NCI-H345 treated with DMSO at 0.1 percent for 48 hours (cell line): ENCODE measurements around the gene DOK6.
A peak's percentile ranks its signal among the peaks of the same experiment; 100 is the strongest.

Experiments used
- DNase-seq: peaks from one replicate; lab custom pipeline; 2025; ENCODE audit not compliant: unreplicated experiment; lab: John Stamatoyannopoulos, UW

The DOK6 gene

DNA sequence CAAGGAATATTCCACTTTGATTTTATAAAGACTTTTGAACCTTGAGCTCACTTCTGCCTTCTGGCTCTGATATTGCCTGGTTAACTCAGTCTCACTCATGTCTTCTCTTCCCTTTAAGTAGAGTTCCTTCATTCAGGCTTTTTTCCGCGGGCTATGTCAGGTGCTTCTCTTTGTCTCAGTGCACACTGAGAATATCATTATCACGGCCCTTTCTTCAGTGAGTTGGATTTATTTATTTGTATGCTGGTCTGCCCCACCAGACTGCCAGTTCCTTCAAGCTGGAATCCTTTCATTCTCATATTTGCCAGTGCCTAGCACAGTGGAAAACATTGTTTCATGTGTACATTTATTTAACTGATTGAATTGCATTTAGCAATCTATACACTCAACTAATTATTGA, 136.5 kb downstream of the DOK6 start:
- no peak for DNase-seq

DNA sequence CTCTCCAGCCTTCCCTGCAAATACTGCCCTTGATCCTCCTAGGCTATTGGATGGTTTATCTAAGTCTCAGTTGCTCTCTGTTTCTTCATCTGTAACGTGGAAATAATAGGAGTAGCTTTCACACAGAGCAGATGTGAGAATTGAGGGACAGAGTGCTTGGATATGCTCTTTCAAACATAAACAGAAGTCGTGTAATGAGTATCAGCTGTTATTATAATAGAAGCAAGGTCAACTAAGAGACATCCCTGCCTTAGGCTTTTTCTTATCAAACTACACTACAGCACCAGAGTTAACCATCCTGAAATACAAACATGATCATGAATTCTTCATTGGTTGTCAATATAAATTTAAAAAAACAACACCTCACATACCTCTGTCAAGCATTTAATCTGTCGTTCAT, 138.2 kb downstream of the DOK6 start:
- DNase-seq: no peak

DNA sequence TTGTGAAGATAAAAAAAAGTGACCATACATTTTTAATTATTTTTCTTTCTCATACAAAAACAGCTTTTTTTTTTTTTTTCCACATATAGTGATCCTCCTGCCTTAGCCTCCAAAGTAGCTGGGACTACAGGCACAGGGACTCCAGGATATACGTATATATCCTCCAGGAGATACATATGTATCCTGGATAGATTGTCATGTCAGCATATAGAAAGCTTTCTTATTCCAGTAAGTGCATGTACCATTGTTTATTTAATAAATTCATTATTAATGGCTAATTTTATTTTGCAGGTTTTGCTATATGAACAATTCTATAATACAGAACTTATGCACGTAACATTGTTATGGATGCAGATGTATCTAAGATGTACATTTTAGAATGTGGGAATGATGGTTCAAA, 138.7 kb downstream of the DOK6 start:
- no peak for DNase-seq

DNA sequence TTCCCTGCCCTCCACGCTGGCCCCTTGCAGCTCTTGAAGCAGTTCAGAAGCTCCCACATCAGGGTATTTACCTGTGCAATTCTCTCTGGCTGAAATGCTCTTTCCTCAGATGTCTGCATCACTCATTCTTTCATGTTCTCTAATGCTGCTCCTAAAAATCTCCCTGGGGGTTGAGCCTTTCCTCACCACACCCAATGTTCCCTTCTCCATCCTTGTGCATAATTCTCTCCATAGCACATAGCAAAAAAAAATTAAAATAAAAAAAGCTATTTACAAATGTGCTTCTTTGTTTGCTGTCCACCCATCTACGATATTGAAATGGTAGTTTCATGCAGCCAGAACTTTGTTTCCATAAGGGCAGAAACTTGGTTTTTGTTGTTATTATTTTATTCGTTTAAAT, 155.5 kb downstream of the DOK6 start:
- DNase-seq: no peak

DNA sequence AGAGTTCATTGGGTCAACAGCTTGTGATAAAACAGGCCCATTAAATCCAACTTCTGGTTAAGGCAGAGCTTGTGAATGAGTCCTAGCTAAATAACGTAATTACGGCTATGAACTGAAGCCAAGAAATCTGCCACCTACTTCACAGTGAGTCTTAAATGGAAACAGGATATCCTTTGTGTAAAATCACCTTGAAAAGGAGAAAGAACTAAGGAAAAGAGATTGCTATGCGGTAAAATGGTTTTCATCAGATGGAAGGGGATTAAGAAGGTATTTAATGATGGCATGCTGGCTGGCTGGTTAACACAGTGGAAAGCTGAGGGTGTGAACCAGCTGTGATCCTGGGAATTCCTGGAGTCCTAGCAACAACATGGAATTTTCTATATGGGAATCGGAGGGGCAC, 156.6 kb downstream of the DOK6 start:
- no peak for DNase-seq

DNA sequence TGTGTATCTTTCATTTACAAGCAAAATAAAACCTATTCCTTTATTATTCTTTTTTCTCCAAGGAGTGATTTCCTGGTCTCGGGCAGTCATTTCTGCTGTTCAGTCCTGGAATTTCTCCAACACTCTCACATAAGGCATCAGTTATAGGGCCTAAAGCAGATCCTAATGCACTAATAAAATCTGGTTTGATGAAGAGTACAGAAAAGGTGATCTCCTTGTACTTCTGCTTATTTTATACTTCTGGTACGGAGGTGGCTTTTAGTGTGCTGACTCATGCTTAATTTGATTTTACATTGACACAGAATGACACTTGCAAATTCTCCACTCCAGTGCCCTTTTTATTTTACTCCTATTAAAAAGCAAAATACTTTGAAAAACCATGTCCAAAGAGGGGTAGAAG, 157.4 kb downstream of the DOK6 start:
- DNase-seq: no peak

DNA sequence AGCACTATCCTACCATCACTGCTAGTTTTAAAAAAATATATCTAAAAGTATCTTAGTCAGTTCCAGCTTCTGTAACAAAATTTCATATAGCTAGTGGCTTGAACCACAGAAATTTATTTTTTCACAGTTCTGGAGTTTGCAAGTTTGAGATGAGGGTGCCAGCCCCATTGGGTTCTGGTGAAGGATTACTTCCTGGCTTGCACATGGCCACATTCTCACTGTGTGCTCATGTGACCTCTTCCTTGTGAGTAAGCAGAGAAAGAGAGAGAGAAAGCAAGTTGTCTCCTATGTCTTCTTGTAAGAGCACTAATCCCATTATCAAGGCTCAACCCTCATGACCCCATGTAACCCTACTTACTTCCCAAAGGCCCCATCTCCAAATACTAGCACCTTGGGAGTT, 158.9 kb downstream of the DOK6 start:
- DNase-seq: no peak

DNA sequence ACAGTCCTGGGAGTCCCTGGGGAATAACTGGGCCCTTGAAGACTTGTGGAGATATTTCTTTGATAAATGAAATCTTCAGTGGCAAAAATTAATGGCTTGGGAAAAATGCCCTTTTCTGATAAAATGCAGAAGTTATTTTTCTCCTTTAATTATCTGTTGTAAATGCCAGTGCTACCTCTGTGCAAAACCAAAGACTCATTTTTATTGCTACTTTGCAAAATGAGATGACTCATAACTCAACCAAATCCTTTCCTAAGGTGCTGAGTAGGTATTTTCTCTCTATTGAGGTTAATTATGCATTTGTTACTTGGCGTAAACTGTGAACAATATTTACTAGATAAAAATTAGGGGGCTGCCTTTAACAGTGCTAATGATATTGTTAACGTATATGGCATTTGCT, 163.9 kb downstream of the DOK6 start:
- DNase-seq: no peak

DNA sequence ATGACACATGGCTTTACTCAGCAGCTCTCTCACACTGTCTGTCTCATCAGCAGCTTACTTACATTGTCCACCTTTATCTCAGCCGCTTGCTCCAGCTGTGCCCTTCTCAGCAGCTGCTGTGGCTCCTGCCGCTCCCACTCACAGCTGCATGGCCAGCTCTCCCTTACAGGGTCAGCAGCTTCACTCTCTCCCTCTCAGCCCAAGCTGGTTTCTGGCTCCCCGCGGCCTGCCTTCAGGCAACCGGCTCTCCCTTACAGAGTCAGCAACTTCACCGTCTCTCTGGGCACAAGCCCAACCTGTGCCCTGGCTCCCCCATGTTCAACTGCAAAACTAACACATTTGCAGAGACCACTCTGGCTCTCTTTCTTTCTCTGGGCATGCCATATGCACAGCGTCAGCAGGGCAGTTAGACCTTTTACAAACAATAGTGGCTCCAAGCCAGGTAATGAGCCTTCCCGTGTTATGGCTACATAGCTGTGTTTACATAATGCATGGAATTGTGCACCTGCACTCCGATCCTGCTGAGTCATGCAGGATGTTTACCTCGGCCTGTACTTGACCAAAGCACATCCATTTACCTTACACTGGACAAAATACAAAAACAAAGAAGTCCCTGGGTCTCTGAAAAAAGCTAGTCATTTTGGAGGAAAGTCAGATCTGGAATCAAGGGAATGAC, 167.3 kb downstream of the DOK6 start:
- DNase-seq: no peak

DNA sequence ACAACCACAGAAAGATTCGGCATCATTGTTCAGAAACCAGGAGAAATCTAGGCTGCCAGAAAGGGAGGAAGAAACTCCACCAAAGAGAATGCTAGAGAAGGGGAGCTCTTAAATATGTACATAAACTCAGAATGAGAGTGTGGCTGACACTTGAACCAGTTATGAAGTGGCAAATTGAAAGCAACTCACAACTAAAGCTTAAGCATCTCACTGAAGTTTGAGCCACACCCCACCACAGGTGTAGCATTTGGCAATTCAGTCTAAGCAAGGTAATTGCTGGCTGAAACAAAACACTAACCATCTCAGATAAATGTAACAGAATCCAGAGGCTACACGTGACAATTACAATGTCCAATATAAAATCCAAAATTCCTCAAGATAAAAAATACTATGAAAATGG, 168.4 kb downstream of the DOK6 start:
- DNase-seq: no peak

DNA sequence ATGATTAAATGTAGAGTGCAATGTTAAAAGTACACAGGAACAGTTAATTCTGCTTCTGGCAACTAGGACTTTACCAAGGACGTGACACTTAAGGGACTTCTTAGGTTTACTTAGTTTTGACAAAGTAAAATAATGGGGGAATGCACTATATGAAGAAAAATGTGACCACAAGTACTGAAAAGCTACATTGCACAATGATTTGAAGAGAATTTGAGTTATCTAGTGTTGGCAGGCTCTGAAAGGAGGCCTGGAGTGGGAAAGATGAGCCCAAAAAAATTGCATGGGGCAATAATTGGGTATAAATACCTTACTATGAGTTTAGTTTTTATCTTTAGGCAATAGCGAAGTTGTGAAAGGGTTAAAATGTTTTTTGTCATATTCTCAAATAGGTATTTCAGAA, 173.7 kb downstream of the DOK6 start:
- no peak for DNase-seq

DNA sequence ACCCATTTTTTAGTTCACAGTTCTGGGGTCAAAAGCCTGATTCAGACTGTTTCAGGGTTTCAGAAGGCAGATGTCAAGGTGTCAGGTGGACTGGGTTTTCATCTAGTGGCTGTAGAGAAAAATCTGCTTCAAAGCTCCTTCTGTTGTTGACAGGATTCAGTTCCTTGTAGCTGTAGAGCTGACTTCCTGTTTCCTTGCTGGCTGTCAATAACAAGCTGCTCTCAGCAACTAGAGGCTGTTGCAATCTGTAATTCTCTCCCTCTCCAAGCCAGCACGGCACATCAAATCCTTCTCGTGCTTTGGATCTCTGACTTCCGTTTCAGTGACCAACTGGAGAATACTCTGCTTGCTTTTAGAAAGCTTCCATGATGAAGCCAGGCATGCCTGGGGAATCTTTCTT, 179.4 kb downstream of the DOK6 start:
- DNase-seq: no peak

DNA sequence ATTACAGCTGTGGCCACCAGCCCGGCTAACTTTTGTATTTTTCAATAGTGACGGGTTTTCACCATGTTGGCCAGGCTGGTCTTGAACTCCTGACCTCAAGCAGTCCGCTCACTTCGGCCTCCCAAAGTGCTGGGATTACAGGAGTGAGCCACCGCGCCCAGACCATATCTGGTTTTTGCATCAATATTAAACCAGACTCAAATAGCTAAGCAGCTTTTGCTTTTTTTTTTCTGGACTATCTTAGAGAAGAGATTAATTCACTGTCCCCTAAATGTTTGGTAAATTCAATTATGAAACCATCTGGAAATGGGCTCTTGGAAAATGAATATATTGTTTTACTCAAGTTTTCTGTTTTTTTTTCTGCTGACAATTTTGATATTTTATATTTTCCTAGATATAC, 183.7 kb downstream of the DOK6 start:
- no peak for DNase-seq

DNA sequence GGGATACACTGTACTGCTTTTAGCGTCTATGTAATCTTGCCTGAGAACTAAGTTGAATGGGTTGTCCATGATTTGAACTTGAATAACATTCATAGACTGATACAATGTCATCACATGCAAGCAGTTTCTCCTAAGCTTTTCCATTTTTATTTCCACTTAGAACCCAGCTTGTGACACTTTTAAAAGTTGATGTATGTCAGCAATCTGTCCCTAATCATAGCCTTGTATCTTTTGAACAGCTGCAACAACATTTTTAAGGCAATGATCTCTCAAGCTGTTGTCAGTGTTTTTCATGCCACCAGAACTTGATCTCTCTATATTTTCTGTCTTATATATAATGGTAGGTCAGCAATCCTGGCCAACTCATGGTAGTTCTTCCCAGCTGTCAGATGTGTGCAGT, 185.0 kb downstream of the DOK6 start:
- DNase-seq: no peak

DNA sequence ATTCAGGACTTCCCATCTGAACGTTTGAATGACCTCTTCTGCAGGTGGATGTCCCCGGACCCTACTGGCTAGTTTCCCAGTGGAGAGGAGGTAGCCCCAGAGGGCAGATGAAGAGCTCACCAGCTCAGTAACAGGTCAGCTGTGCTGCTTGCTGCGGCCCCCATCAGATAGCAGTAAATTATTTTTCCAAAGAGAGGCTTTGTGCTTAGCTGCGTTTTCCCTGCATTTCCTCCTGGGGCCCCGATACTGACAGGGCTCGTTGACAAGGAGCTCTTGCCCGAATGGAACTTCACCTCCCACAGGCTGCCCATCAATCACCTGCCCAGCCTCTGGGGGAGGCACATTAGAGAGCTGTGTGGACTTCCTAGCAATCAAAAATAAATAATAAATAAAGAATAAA, 185.8 kb downstream of the DOK6 start:
- DNase-seq: no peak

DNA sequence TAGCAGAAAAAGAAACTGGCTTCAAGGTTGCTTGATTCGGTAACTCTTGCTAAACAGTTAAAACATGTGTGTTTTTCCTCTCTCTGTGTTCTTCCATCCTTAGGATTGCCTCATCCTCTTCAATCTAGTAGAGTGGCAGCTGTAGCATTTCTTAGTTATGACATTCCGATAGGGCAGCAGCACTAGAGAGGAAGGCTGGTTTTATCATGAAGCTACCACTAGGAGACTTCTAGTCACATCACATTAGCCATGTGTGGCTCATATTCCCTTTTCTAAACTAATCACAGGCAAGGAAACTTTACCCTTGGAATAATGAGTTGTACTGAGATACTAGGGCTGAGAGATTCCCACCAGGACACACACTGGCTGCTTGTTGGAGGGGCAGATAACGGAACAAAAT, 187.6 kb downstream of the DOK6 start:
- DNase-seq: no peak

DNA sequence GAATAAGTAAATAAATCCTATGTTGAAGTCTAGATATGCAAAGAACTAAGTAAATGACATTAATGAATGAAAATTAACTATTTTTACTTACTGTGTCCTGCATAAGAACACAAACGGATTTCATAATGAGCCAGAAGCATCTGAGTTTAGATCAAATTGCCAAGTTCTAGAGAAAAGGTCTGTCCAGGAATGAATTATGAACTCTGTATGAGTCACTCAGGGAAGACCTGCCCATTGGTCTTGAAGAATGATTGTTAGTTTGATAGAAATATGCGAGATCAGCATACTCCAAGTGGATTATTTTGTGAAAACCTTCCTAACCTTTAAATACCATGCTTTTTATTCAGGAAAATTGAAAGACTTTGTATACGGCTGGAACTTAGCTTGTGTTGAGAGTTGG, 189.5 kb downstream of the DOK6 start:
- no peak for DNase-seq

DNA sequence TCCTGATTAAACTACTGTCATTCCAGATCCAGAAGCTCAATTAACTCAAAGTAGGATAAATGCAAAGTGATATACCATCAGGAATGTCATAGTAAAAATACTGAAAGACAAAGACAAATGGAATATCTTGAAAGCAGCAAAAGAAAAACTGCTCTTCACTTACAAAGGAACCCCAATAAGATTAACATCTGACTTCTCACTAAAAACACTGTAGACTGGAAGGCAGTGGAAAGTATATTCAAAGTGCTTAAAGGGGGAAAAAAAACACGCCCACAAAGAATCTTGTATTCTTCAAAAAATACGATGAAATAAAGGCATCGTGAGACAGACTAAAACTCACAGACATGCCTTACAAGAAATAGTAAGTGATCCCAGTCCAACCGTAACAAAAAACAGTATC, 195.7 kb downstream of the DOK6 start:
- DNase-seq: no peak

DNA sequence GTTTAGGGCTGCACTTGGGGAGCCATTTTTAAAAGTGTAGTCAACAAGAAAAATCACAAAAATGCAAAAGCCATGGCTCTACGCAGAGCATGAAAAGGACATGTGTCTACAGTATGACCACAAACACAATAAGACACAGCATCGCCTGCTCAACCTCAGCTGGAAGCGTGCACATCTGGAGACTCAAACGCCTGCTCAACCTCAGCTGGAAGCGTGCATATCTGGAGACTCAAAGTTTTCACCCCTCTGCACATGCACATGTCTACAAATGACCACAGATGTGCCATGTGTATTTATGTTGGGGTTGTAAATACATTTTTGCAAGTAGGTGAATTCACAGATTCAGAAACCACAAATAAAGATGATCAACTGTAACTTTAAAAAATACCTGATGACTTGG, 196.9 kb downstream of the DOK6 start:
- no peak for DNase-seq

DNA sequence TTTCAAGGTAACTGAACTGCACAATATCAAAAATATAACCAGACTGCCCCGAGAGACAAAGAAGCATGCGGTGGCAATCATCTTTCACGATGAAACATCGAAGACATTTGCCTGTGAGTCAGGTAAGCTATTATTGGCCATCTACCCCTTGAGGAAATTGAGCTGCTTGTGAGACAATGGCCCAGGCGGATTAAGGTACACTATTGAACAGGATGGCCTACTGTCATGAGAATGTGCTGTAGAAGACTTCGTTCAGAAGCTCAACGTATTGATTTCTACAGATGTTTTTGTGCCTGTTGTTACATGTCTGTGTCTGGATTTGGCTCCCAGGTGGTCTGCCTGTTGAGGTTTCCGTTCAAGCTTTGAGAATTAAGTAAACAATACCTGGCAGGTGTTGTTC, 198.7 kb downstream of the DOK6 start:
- peak; percentile 98 for DNase-seq

DNA sequence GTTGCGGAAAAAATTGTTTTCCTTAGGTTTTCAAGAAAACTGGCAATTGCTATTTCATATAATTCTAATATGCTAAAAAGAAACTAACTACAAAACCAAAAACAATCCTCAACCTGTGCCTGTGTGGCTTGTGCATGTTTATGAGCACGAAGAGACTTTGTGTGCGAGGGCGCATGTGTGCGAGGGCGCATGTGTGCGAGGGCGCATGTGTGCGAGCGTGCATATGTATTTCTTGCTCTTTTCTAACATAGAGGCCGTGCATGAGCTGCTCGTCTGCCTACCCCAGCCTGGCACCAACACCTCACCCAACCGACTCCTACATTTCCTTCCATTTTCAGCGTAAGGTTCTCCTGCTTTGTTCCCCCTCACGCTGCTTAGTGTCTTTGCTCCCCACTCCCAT, 211.6 kb downstream of the DOK6 start:
- no peak for DNase-seq

DNA sequence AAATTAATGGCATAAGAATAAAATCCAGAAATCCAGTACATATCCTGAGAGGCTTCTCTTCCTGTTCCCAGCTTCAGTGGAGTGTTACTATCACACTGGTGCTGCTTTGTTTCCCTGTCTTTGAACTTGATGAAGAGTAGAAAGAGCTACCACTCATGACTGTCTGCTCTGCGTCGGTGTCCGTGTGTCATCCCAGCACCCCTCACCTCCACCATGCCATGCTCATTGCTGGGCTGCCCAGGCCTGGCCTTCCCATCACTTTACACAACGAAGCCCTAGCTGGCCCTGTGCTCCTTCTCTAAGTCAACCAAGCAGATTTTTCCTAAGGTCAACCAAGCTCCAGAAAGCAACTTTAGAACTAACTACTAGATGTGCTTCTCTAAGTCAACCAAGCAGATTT, 215.4 kb downstream of the DOK6 start:
- DNase-seq: no peak

DNA sequence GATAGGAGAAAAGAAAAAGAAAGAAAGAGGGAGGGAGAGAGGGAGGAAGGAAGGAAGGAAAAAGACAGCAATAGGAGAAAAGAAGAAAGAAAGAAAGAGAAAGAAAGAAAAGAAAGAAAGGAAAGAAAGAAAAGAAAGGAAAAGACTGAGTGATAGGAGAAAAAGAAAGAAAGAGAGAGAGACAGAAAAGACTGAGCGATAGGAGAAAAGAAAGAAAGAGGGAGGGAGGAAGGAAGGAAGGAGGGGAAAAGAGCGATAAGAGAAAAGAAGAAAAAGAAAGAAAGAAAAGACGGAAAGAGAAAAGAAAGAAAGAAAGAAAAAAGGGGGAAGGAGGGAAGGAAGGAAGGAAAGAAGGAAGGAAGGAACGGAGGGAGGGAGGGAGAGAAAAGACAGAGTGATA, 216.7 kb downstream of the DOK6 start:
- no peak for DNase-seq

DNA sequence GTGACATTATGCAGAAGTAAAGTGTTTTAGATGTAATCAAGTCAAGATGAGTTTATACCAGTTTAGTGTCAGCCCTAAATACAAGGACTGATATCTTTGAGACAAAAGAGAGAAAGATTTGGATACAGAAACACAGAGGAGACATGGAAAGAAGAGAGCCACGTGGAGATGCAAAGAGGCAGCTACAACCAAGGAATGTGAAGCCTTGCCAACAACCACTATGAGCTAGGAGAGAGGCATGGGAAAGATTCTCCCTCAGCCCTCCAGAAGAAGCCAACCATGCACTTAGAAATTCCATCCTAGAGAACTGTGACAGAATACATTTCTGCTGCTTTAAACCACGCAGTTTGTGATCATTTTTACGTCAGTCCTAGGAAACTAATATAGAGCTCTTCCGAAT, 217.2 kb downstream of the DOK6 start:
- DNase-seq: no peak
